ENCODE results near the gene ISM2. TPM values are rescaled to one million over a fixed set of nuclear protein-coding genes. Genes with fewer than 3 reads are reported as not detected.

The ISM2 gene
- total and polyA plus RNA-seq, 5 donors, result not detected

DNA sequence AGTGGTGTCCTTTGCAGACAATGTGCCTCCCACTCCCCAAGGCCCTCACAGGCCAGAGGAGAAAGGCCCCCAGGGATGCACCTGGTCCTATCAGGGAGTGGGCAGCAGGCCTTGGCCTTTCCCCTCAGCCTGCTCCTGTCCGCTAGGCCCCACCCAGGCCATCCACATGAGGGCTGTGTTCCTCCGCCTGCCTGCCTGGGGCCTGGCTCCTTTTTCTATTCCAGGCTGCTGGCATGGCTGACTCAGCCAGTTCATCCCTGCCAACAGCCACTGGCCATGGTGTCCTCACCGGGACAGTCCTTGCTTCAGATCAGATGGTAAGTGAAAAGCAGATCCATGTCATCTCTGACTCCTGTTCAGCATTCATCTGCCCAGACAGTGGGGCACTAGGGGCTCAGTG is 13.4 kb downstream of the ISM2 start:
- H3K9me3 ChIP-seq (ENCODE audit: control insufficient read depth, low read length), result no peaks in the 10 kb centered on the region
- DNase-seq, result no peak
- H3K27ac ChIP-seq (ENCODE audit: low read length), result no peak overlapping the region
- no peak overlapping the region for H3K4me3 ChIP-seq (ENCODE audit: low read length)
- intact Hi-C loops (cut with DNase I), result no loop called here
- ATAC-seq, result no peak
- H3K4me1 ChIP-seq (ENCODE audit: control insufficient read depth, insufficient read depth, low read length), result no peaks in the 10 kb centered on the region
- H3K27me3 ChIP-seq (ENCODE audit: control insufficient read depth, insufficient read depth), result no peaks in the 10 kb centered on the region
- 86% methylated on average over 3 of the region's 3 CpGs for WGBS

DNA sequence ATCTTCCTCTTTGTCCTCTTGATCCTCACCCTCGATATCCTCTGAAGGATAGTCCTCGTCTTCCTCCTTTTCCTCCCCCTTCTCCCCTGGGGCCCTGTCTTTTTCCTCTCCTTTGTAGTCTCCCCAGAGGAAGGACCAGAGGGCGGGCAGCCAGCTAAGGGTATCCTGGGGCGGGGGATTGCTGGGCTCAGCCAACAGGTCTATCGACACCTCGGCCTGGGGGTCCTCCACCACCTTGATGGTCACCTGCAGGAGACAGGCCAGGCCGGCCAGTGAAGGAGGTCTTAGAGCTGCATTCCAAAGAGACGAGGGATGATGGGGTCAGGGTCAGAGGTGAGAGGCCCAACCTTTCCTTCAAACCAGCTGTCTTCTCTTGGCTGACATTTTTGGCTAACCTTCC is 16.2 kb downstream of the ISM2 start:
- intact Hi-C loops (cut with DNase I), result no loop called here
- no peak for DNase-seq
- 72% methylated on average over 8 of the region's 8 CpGs for WGBS
- Histone ChIP-seq H3K27ac (ENCODE audit: low read length) (no peak overlapping the region), H3K4me3 (ENCODE audit: low read length) (no peak overlapping the region), H3K4me1 (ENCODE audit: control insufficient read depth, insufficient read depth, low read length) (no peaks in the 10 kb centered on the region), H3K9me3 (ENCODE audit: control insufficient read depth, low read length) (no peaks in the 10 kb centered on the region), H3K27me3 (ENCODE audit: control insufficient read depth, insufficient read depth) (no peaks in the 10 kb centered on the region)
- ATAC-seq, result no peak

DNA sequence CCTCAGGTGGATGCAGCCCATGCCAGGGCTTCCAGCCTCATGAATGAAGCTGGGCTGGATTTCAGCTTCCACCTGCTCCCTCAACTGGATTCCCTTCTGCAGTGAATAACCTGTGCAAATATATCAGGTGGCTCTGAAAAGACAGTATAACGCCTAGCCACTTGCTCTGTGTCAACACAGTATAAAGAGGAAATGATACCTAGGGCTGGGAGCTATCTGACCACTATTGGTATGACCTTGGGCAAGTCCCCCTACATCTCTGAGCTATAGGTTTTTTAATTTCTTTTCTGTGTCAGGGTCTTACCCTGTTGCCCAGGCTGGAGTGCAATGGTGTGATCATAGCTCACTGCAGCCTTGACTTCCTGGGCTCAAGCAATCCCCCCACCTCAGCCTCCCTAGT is 19.8 kb downstream of the ISM2 start:
- 82% methylated on average over 1 of the region's 1 CpG for WGBS
- intact Hi-C loops (cut with DNase I), result no loop called here
- ATAC-seq, result no peak
- Histone ChIP-seq H3K4me1 (ENCODE audit: control insufficient read depth, insufficient read depth, low read length) (no peaks in the 10 kb centered on the region), H3K4me3 (ENCODE audit: low read length) (no peak overlapping the region), H3K27ac (ENCODE audit: low read length) (no peak overlapping the region), H3K9me3 (ENCODE audit: control insufficient read depth, low read length) (no peaks in the 10 kb centered on the region), H3K27me3 (ENCODE audit: control insufficient read depth, insufficient read depth) (no peaks in the 10 kb centered on the region)
- no peak for DNase-seq

DNA sequence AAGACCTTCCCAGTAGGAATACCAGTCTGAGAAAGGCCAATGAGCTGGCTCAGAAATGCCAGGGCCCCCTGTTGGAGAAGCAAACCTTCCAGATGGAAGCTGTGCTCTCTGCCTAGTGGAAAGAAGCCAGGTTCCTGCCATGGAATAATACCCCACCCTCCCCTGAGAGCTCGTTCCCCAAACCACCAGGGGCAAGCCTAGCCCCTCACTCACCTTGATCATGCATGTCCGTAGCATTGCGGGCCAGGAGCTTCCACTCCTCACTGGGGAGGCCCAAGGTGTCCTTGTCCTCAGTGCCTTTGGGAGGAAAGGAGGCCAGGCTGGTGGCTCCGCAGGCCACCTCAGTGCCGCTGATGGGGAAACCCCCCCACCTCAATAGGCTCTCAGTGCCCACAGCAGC is 20.6 kb downstream of the ISM2 start:
- H3K27me3 ChIP-seq (ENCODE audit: control insufficient read depth, insufficient read depth), result no peaks in the 10 kb centered on the region
- 89% methylated on average over 5 of the region's 5 CpGs for WGBS
- H3K4me1 ChIP-seq (ENCODE audit: control insufficient read depth, insufficient read depth, low read length), result no peaks in the 10 kb centered on the region
- DNase-seq, result no peak
- H3K27ac ChIP-seq (ENCODE audit: low read length), result no peak overlapping the region
- no peak overlapping the region for H3K4me3 ChIP-seq (ENCODE audit: low read length)
- intact Hi-C loops (cut with DNase I), result no loop called here
- H3K9me3 ChIP-seq (ENCODE audit: control insufficient read depth, low read length), result no peaks in the 10 kb centered on the region
- ATAC-seq, result no peak

DNA sequence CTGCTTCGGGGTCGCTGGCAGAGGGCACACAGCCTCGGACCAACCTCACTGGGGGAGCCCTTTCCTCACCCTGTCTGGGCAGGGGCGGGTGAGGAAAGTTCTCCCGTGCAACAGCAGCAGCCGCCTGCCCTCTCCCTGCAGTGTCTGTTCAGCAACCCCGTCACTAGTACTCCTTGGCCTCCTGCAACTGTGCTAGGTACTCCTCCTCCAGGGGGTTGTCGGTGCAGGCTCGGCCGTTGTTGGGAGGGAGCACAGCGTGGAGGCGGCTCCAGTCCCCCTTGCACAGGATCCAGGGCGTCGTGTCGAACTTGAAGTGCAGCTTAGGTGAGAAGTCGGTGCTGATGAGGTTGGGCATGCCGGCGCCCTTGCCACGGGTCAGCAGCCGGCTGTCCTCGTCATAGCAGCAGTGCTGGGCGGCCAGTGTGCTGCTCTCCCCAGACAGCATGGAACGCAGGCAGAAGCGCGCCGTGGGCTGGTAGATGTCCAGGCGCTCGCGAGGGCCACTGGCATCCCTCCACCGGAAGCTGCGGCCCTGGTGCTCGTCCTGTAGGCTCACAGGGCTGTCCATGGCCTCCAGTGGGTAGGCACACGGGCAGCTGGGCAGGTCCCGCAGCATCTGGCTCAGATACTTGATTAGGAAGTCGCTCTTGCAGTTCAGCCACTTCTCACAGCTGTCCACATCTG is 23.0 kb downstream of the ISM2 start:
- Histone ChIP-seq H3K9me3 (ENCODE audit: control insufficient read depth, low read length) (no peaks in the 10 kb centered on the region), H3K4me3 (ENCODE audit: low read length) (no peak overlapping the region), H3K27ac (ENCODE audit: low read length) (no peak overlapping the region), H3K27me3 (ENCODE audit: control insufficient read depth, insufficient read depth) (no peaks in the 10 kb centered on the region), H3K4me1 (ENCODE audit: control insufficient read depth, insufficient read depth, low read length) (no peaks in the 10 kb centered on the region)
- no peak for DNase-seq
- peak in 1 of 2 donors; percentile 13 for ATAC-seq
- WGBS, result 81% methylated on average over 35 of the region's 35 CpGs
- intact Hi-C loops (cut with DNase I), result no loop called here

DNA sequence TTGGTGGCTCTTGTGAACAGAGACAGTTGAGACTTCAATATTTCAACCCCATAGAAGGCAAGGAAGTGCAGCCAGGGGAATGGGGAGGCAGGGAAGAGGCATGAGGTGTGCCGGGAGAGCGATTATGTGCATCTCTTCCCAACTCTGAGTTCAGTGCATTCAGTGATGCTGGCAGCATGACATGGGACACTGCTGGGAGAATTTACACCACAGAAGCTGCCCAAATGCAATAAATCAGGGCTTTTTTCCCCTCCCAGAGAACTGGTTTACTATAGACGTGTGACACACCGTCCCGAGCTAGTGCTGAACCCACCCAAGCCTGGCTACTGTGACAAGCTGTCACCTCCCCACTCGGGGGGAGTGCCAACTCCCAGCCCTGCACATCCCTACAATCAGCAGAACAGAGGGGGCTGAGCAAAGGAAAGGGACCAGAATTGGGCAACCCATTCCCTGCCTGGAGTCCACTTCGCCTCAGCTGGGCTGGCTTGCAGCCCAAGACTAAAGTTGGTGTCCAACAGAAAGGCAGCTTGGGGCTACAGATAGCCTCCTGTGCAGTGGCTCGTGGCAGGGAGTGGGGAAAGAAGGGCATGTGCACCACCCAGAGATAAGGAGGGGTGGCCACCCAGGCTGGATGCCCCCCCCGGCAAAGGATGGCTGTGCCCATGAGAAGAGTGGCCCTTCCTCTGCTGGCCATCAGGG is 24.0 kb downstream of the ISM2 start:
- Histone ChIP-seq H3K4me1 (ENCODE audit: control insufficient read depth, insufficient read depth, low read length) (no peaks in the 10 kb centered on the region), H3K27ac (ENCODE audit: low read length) (no peak overlapping the region), H3K4me3 (ENCODE audit: low read length) (no peak overlapping the region), H3K9me3 (ENCODE audit: control insufficient read depth, low read length) (no peaks in the 10 kb centered on the region), H3K27me3 (ENCODE audit: control insufficient read depth, insufficient read depth) (no peaks in the 10 kb centered on the region)
- ATAC-seq (peak; percentile 49 to 52), DNase-seq (peak; percentile 40 to 71 (median 69))
- WGBS, result 44% methylated on average over 9 of the region's 9 CpGs
- intact Hi-C loops (cut with DNase I), result no loop called here

DNA sequence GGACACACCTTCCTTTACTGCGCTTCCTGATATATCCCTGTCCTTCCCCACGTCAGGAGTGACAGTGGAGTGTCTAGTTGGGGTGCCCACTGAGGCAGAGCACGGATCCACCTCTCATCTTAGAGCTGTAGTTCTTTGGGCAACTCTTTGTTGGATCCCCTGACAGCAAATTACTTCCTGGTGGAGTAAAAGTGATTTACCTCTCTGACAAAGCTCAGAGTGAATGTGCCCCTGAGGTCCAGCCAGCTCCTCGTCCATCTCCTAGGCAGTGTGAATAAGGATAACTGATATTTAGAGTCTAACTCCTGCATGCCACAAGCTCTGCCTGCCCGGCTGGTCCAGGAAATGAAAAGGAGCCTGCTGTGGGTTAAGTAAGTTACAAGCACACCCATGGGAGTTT is 24.7 kb downstream of the ISM2 start:
- H3K27ac ChIP-seq (ENCODE audit: low read length), result no peak overlapping the region
- H3K4me1 ChIP-seq (ENCODE audit: control insufficient read depth, insufficient read depth, low read length), result no peaks in the 10 kb centered on the region
- no peaks in the 10 kb centered on the region for H3K27me3 ChIP-seq (ENCODE audit: control insufficient read depth, insufficient read depth)
- 63% methylated on average over 5 of the region's 5 CpGs for WGBS
- H3K9me3 ChIP-seq (ENCODE audit: control insufficient read depth, low read length), result no peaks in the 10 kb centered on the region
- no peak overlapping the region for H3K4me3 ChIP-seq (ENCODE audit: low read length)
- DNase-seq, result no peak
- intact Hi-C loops (cut with DNase I), result no loop called here
- no peak for ATAC-seq

DNA sequence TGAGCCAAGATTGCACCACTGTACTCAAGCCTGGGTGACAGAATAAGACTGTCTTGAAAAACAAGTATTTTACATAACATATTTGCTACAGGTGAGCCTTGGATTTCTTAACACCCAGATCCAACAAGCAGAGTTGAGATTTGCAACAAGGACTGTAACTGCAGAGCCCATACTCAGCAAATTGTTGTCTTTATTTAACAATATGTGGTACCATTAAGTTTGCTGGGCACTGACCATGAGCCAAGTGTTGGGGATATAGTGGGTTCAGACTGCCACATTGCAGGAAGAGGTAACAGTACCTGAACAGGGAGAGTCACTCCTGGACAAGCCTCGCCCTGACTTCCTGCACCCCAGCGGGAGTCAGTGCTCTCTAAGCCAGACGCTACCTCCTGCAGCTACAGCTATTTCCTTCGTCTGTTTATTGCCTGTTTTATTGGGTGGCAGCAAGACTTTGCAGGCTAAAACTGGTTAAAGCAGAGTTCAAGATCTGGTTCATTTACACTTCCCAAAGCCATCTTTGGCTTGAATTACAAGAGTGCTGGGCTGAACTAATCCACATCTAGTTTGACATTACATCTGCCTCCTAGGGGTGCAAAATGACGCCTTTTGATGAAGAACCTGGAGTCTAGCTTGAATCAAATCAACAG is 28.3 kb downstream of the ISM2 start:
- DNase-seq (no peak), ATAC-seq (no peak)
- WGBS, result 86% methylated on average over 5 of the region's 5 CpGs
- Histone ChIP-seq H3K4me3 (ENCODE audit: low read length) (no peak overlapping the region), H3K27me3 (ENCODE audit: control insufficient read depth, insufficient read depth) (no peaks in the 10 kb centered on the region), H3K4me1 (ENCODE audit: control insufficient read depth, insufficient read depth, low read length) (no peaks in the 10 kb centered on the region), H3K27ac (ENCODE audit: low read length) (no peak overlapping the region), H3K9me3 (ENCODE audit: control insufficient read depth, low read length) (no peaks in the 10 kb centered on the region)
- intact Hi-C loops (cut with DNase I), result no loop called here

DNA sequence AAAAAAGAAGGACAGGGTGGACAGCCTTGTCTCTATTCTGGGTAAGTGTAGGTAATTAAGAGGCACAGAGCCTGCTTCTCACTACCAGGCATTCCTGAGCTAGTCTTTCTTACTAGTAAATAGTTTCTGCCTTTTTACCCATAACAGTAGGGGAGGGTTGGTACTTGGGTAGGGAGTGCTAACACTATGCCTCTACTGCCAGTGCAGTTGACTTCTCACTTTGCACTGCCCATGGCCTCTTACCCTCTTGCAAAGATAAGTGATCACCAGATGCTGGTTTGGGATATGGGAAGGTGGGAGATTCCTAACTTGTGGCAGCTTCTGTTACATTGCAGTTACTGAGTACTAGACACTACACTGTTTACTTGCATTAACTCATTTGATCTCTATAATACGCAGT is 29.1 kb downstream of the ISM2 start:
- Histone ChIP-seq H3K9me3 (ENCODE audit: control insufficient read depth, low read length) (no peaks in the 10 kb centered on the region), H3K27me3 (ENCODE audit: control insufficient read depth, insufficient read depth) (no peaks in the 10 kb centered on the region), H3K4me1 (ENCODE audit: control insufficient read depth, insufficient read depth, low read length) (no peaks in the 10 kb centered on the region), H3K27ac (ENCODE audit: low read length) (no peak overlapping the region), H3K4me3 (ENCODE audit: low read length) (no peak overlapping the region)
- 93% methylated on average over 1 of the region's 1 CpG for WGBS
- DNase-seq (no peak), ATAC-seq (no peak)
- intact Hi-C loops (cut with DNase I), result no loop called here

DNA sequence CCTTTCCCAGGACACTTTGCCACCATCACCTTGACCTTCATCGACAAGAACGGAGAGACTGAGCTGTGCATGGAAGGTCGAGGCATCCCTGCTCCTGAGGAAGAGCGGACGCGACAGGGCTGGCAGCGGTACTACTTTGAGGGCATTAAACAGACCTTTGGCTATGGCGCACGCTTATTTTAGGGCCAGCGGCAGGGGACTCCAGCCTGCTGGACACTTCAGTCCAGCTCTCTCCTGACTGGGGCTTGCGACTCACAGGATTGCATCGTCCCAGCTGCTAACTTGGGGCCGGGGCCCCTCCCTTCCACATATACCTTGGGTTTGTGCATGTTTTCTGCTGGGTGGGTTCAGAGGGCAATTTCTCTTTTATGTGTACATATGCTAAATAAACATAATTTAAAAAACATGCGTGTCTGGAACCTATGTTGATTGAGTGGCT is 29.5 kb downstream of the ISM2 start:
- H3K27ac ChIP-seq (ENCODE audit: low read length), result no peak overlapping the region
- no peaks in the 10 kb centered on the region for H3K27me3 ChIP-seq (ENCODE audit: control insufficient read depth, insufficient read depth)
- intact Hi-C loops (cut with DNase I), result no loop called here
- H3K9me3 ChIP-seq (ENCODE audit: control insufficient read depth, low read length), result no peaks in the 10 kb centered on the region
- H3K4me3 ChIP-seq (ENCODE audit: low read length), result no peak overlapping the region
- DNase-seq, result no peak
- H3K4me1 ChIP-seq (ENCODE audit: control insufficient read depth, insufficient read depth, low read length), result no peaks in the 10 kb centered on the region
- no peak for ATAC-seq
- 90% methylated on average over 14 of the region's 14 CpGs for WGBS

DNA sequence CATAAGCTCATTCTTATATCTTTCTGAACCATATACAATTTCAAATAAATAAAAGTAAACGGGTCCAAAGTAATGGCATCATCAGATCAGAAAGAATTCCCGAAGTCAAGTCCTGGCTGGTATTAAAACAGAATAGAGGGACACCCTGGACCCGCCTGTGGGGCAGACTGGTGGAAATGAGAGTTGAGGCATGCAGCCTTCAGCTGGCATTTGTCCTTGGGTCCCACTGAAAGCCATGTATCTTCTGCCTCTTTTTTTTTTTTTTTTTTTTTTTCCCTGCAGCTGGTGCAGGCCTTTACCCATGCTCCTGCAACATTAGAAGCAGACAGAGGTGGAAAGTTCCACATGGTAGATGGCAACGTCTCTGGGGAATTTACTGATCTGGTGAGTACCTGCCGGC is 30.8 kb downstream of the ISM2 start:
- H3K9me3 ChIP-seq (ENCODE audit: control insufficient read depth, low read length), result no peaks in the 10 kb centered on the region
- intact Hi-C loops (cut with DNase I), result no loop called here
- no peak overlapping the region for H3K27ac ChIP-seq (ENCODE audit: low read length)
- WGBS, result 89% methylated on average over 5 of the region's 5 CpGs
- H3K4me1 ChIP-seq (ENCODE audit: control insufficient read depth, insufficient read depth, low read length), result no peaks in the 10 kb centered on the region
- no peak for DNase-seq
- no peak for ATAC-seq
- no peaks in the 10 kb centered on the region for H3K27me3 ChIP-seq (ENCODE audit: control insufficient read depth, insufficient read depth)
- H3K4me3 ChIP-seq (ENCODE audit: low read length), result no peak overlapping the region
